Measurements from ENCODE around the gene RECQL.

DNA sequence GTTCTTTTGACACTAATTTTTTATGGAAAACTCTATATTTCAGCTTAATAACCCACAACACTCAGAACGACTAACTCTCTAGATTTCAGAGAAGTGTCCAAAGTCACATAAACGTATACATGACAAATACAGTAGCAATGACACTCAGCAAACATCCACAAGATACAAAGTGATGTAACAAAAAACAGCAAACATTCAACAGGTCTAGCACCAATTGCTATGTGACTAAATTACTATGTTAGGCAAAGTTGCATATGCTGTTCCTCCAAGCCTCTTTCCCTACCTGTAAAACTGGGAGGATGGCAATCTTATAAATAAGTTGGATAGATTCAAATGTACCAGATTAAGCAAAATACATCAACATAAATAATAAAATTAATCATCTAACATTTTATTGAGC is 1.7 kb downstream of the RECQL start:
- TF ChIP-seq, protein P1, sequence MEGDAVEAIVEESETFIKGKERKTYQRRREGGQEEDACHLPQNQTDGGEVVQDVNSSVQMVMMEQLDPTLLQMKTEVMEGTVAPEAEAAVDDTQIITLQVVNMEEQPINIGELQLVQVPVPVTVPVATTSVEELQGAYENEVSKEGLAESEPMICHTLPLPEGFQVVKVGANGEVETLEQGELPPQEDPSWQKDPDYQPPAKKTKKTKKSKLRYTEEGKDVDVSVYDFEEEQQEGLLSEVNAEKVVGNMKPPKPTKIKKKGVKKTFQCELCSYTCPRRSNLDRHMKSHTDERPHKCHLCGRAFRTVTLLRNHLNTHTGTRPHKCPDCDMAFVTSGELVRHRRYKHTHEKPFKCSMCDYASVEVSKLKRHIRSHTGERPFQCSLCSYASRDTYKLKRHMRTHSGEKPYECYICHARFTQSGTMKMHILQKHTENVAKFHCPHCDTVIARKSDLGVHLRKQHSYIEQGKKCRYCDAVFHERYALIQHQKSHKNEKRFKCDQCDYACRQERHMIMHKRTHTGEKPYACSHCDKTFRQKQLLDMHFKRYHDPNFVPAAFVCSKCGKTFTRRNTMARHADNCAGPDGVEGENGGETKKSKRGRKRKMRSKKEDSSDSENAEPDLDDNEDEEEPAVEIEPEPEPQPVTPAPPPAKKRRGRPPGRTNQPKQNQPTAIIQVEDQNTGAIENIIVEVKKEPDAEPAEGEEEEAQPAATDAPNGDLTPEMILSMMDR (IDR thresholded peaks at IDR 0.05) = no peak
- TF ChIP-seq SP1 (CRISPR knock-in tag; conservative IDR thresholded peaks at IDR 0.05) (no peak), SOX15 (CRISPR knock-in tag; IDR thresholded peaks at IDR 0.05) (no peak)
- TF ChIP-seq, protein P2, sequence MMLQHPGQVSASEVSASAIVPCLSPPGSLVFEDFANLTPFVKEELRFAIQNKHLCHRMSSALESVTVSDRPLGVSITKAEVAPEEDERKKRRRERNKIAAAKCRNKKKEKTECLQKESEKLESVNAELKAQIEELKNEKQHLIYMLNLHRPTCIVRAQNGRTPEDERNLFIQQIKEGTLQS (CRISPR knock-in tag; conservative IDR thresholded peaks at IDR 0.05) = no peak
- TF ChIP-seq, protein P3, sequence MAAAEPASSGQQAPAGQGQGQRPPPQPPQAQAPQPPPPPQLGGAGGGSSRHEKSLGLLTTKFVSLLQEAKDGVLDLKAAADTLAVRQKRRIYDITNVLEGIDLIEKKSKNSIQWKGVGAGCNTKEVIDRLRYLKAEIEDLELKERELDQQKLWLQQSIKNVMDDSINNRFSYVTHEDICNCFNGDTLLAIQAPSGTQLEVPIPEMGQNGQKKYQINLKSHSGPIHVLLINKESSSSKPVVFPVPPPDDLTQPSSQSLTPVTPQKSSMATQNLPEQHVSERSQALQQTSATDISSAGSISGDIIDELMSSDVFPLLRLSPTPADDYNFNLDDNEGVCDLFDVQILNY (CRISPR knock-in tag; IDR thresholded peaks at IDR 0.05) = no peak
- TF ChIP-seq, protein P4, sequence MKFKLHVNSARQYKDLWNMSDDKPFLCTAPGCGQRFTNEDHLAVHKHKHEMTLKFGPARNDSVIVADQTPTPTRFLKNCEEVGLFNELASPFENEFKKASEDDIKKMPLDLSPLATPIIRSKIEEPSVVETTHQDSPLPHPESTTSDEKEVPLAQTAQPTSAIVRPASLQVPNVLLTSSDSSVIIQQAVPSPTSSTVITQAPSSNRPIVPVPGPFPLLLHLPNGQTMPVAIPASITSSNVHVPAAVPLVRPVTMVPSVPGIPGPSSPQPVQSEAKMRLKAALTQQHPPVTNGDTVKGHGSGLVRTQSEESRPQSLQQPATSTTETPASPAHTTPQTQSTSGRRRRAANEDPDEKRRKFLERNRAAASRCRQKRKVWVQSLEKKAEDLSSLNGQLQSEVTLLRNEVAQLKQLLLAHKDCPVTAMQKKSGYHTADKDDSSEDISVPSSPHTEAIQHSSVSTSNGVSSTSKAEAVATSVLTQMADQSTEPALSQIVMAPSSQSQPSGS (CRISPR knock-in tag; IDR thresholded peaks at IDR 0.05; ENCODE audit: borderline replicate concordance, low read depth) = no peak
